CD4-positive, alpha-beta T cell treated with Interleukin-21 for 1 hour (primary cell): ENCODE results near the gene ROBO4.

Source experiments
- DNase-seq: peaks from one replicate; pipeline ENCODE4 v3.0.0-alpha.2; 2020

The ROBO4 gene

DNA sequence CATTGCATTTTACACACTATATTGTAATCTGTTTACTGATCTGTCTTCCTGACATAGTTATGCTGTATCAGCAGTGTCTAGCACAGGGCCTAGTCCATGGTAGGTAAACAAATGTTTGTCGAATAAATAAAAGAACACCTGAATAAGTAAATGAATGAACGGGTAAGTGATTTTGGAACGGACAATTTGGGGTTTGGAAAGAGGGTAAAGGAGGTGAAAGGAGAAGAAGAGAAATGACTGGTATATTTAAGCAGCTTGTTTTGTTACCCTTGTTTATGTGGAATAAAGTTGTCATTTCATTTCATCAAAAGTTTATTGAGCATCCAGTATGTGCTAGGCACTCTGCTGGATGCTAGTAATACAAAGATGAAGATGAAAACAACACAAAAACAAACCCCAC is 21.3 kb upstream of the ROBO4 start, which contains the start of gene HEPN1:
Gene HEPN1, plus strand, starts transcription at position 301 of the 400 bp plus-strand sequence.
- DNase-seq, result no peak

DNA sequence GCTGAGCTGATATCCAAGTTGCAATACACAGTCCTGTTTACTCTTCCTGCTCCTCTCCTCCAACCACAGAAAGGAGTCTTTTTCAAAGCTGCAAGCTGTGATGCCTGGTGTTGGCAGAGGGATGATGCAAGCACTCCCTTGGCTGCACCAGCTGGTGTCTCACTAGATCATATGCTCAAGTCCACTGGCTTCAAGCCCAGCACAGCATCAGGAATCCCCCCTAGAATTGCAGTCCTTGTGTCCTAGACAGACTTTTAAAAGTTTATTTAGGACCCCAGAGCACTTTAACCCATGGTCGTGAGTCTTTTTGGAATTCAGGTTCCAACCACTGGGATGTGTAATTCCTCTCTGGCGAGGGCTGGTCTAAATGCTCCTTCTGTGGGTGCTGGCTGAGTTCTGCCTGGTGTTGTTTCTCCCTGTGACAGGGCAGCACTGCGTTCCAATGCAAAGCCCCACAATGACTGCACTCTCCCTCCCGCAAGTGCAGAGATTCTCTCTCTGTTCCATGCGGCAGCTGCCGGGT is 19.5 kb upstream of the ROBO4 start:
- no peak for DNase-seq

DNA sequence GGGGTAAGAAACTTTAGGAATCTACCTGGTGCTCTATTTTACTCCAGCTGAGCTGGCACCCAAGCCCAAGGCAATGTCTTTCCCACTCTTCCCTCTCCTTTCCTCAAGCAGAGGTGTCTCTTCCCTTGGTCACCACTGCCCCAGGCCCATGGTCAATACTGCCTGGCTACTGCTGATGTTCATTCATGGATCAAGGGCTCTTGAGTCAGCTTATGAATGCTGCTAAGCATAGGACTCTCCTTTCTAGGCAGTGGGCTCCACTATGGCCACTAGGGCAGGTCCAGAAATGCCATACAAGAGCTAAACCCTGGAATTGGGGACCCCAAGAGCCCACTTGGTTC is 18.7 kb upstream of the ROBO4 start:
- no peak for DNase-seq

DNA sequence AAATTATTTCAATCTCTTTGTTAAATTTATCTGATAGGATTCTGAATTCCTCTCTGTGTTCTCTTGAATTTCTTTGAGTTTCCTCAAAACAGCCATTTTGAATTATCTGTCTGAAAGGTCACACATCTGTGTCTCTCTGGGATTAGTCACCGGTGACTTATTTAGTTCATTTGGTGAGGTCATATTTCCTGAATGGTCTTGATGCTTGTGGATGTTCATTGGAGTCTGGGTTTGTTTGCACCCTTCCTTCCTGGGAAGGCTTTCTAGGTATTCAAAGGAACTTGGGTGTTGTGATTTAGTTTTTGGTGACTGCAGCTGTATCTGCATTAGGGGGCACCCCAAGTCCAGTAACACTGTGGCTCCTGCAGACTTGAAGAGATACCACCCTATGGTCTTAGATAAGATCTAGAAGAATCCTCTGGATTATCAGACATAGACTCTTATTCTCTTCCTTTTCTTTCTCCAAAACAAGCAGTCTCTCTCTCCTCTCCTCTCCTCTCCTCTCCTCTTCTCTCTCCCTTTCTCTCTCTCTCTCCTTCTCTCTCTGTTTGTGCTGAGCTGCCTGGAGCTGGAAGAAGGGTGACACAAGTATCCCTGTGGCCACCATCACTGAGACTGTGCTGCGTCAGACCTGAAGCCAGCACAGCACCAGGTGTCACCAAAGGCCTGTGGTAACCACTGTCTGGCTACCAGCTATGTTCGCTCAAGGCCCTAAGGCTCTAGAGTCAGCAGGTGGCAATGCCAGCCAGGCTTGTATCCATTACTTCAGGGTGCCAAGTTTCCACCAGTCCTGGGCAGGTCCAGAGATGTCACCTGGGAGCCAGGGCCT is 18.1 kb upstream of the ROBO4 start:
- DNase-seq, result no peak

DNA sequence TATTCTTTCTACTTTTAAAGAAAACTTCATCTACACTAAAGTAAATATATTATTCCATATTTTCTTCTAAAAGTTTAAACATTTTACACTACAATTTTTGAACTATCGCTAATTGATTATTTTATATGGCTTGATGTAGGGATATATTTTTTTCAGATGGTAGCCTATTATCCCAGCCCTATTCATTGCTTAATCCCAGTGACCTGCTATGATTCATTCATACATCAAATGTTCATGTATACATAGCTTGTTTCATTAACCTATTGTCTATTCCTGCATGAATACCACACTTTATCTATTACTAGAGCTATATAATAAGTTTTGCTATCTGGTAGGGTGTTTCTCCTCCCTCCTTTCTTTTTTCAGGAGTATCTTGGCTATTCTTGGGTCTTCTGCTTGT is 5.0 kb upstream of the ROBO4 start:
- no peak for DNase-seq

- DNase-seq, result no peak
These were observed 2.8 kb upstream of the ROBO4 start for GRCh38 chr11:124900464-124900863.

DNA sequence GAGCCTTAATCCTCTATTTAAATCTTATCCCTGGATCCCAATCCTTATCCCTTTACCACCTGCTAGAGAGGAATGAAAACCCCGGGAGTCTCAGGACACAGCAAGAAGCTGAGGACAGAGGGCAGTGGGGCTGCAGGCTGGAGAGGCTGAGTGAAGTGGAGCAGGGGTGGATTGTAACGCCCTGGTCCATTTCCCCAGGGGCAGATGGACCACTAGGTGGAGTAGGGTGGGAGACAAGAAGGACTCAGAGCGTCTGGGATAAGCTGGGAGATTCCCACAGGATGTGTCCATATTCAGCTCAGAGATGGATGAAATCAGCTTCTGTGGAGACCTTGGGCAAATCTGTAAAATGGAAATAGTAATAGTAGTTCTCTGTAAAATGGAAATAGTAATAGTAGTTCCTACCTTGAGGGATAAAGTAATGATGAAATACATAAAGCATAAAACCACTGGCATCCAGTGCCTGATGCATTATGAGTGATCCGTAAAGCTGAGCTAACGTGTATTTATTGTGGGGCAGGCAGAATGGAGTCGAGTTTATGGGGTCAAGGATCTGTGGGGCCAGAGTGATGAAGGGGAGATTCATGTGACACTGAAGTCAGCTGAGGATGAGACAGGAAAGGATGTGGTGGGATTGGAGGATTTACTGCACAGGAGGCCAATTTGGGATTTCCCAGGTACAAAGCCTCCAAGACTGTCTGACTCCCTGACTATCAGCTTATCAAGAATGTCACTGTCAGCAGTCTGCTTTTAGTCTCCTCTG is 1.9 kb upstream of the ROBO4 start:
- DNase-seq, result no peak

- no peak for DNase-seq
These were observed 1.0 kb upstream of the ROBO4 start for GRCh38 chr11:124898711-124899110.

DNA sequence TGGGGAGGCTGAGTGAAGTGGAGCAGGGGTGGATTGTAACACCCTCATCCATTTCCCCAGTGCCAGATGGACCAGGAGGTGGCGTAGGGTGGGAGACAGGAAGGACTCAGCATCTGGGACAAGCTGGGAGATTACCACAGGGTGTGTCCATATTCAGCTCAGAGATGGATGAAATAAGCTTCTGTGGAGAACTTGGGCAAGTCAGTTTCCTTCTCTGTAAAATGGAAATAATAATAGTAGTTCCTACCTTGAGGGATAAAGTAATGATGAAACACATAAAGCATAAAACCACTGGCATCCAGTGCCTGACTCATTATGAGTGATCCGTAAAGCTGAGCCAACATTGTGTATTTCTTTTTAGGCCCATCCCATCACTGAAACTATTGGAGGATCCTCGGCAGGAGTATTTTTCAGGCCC is 607 bp upstream of the ROBO4 start:
- DNase-seq, result no peak

DNA sequence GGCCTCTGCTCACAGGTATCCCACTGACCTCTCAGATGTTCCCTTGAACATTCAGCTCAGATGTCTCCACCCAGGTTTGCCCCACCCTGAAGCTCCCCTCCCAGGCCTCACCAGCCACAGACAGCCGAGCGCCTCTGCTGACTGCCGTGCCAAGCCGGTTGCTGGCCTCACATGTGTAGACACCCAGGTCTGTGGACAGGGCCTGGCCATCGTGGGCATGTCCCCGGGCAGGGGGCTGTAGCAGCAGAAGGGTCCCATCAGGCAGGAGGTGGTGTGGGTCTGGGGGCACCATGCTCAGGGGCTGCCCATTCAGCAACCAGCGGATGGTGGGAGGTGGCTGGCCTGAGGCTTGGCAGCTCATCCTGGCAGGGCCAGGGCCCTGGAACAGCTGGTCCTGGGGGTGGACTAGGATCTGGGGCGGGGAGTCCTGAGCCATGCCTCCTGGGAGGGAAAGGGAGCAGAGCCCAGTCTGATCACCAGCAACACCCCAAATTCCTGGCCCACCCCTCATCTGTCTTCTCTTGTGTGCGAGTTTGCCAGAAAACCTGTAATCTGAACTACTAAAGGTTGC is 759 bp downstream of the ROBO4 start:
- no peak for DNase-seq

- no peak for DNase-seq
These were observed 1.5 kb downstream of the ROBO4 start for GRCh38 chr11:124896071-124896750.

DNA sequence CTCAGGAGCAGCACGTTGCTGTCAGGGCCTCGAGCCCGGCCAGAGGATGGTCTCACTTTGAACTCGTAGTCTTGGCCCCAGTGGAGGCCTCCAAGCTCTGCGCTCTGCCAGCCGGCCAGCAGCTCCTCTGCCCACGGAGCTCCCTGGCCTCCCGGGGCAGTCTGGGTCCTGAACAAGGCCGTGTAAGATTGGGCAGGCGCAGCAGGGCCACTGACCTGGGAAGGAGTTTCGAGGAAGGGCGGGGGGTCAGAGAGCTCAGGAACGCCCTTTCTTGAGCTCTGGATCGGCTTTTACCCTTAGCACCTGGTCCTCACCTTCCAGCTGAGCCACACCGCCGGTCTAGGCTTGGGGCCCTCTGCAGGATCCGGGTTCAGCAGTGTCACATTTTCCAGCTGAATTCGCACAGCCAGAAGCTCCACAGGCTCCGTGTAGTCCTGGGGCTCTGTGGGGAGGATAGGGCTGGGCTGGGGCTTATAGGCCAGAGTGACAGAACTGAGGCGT is 2.1 kb downstream of the ROBO4 start:
- DNase-seq, result no peak

DNA sequence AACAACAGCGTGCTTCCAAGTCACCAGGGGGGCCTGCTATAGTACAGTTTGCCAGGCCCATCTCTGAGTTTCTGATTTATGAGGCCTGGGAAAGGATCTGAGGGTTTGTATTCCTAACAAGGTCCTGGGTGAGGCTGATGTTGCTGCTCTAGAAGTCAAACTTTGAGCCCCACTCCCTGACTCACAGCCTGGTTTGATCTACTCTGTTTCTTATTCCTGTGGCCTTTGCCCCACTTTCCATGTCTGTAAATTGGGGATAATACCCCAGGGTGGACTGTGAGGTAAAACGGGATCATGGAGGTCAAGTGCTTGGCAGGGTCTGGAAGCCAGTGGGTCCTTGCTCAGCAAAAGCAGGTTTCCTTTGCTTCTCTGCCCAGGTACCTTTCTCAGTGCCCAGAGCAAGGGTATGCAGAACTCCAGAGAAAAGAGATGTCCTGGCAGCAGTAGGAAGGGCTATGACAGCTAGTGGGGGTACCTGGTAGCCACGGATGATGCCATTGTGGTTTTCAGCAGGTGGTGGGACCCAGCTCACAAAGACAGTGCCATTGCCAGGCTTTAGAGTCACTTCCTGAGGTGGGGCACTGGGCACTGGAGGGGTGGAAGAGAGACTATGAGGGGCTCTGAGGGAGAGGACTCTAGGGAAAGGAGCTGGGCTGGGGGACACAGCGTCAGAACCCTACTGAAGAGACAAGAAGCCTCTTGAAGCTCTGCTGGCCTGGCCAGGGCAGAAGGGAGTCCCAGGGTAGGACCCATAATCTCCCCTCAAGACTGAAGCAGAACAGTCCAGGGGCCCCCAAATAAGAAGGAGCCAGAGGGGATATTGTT is 2.8 kb downstream of the ROBO4 start:
- DNase-seq, result no peak

DNA sequence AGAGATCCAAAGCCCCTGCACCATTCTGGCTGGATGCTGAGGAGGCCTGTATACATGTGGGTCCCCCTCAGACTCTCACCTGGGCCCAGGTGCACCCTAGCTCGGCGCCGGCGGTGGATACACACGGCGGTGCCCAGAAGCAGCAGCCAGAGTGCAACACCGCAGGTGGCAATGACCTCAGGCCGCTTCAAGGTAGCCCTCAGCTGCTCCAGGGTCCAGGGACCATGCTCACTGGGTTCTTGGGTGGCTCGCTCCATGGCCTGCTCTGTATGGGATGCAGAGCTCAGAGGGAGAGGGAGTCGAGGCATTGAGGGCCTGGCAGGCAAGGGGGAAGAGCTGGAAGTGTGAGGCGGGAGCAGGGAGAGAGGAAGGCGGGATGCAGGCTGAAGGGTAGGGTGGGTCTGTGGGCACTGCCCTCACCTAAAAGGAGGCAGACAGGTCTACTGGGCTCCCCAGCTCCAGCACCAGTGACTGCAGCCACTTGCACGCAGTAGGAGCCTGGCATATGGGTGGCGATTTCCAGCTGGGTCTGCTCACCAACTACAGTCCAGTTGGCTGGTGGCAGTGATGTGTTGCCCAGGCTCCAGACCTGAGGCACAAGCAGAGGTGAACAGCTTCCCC is 3.8 kb downstream of the ROBO4 start:
- DNase-seq, result no peak

DNA sequence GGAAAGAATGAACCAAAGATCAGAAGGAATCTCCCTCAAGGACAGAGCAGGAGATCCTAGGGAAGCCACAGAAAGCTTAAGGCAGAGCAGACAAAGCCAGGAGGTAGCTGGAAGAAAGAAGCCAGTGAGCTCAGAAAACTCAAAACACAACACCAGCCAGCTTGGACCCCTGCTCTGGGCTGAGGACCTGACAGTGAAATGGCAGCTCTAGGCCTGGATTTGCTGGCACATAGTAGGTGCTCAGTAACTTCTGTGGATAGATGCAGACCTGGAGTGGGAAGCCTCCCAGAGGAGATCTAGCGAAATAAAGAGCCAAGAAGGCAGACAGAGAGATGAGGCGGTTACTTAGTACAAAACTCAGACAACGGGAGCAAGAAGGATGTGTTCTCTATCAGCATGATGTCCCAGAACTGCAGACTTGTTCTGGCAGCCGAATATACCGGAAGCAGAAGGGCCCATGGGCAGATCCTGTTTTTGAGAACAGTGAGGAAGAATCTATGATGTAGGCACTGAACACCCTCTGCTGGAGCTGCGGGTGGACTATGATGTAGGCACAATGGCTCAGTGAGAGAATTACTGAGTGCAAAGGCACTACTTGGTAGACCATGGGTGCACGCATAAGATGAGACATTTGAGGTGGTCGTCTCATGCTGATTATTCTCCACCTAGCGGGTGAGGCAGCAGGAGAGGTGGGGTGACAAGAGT is 4.8 kb downstream of the ROBO4 start:
- no peak for DNase-seq

GRCh38 chr11:124892146-124892545 is 5.5 kb downstream of the ROBO4 start:
- DNase-seq, result no peak

DNA sequence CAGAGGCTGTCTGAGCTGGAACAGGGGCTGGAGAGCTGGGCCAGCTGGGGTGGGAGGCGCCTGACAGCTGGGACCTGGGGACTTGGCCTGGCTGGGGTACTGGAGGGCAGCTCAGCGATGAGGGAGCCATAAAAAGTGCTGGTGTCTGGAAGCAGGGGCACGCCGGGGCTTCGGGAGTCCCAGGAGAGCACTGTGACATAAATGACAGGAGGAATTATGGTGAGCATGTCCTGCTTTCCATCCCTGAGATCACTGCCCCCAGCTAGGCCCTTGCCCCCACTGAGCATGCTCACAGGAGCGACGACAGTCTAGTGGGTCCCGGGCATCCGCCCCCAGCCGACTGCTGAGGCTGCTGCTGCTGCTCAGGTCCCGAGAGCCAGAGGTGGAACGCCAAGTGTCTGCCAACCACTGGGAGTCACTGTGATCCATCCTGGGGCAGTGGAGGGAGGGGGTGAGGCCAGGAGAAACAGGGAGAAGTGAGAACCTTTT is 6.2 kb downstream of the ROBO4 start:
- DNase-seq, result no peak

GRCh38 chr11:124890683-124891372 is 6.8 kb downstream of the ROBO4 start:
- DNase-seq, result no peak

DNA sequence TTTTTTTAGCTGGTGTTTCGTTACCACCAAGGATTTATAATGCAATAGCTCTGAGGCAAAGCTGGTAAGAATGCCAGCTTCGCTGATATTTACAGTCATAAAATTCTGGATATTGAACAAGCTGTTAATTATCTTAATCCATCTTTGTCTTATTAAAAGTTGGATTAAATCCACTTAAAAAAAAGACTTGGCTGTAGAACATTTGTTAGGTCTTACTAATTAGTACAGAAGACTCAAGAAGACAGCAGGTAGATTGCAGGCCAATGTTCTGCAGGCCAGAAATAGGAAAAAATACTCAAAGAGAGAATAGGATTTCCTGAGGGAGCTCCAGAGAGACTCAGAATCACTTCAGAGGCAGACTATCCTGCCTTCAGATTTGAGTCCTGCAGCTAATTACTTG is 7.5 kb downstream of the ROBO4 start:
- DNase-seq, result no peak
